ENCODE measurements around the gene ZFP57.

Gene ZFP57

GRCh38 chr6:29655658-29656057 lies 25.3 kb downstream of the ZFP57 start:
- DNase-seq: no peak

DNA sequence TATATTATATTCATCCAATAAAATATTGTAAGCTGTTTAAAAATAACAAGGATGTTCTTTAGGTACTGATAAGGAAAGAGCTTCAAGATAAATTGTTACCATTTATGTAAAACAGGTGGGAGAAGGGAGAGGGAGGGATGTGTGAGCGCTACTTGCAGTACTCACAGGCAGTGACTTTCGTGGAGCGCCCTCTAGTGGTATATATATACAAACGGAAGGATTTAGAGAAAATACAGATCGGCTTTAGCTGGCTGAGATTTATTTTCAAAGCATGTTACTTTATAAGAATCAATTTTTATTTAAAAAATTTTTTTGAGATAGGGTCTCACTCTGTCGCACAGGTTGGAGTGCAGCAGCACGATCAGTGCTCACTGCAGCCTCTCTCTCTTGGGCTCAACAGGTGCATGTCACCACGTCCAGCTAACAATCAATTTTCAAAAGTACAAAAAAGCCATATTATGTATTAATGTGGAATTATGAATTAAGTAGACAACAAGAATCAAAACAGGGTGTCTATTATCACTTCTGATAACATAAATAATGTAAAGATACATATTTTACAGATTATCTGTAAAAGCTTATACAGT lies 27.4 kb downstream of the ZFP57 start:
- peak; percentile 47 for DNase-seq

DNA sequence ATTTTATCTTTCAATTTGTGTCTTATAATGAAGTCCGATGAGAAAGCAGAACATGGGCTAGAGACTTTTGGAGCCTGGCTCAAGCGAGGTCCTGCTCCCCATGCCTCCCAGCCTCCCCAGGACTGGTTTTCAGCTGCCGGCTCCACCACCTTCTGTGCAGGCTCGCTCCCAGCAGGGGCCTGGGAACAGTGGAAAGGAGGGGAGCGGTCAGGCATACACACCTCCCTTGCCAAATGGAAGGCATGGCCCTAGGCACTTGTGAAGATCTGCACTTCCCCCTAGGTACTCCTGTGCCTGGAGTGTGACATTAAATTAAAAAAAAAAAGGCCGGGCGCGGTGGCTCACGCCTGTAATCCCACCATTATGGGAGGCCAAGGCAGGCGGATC lies 28.8 kb downstream of the ZFP57 start:
- DNase-seq: no peak

DNA sequence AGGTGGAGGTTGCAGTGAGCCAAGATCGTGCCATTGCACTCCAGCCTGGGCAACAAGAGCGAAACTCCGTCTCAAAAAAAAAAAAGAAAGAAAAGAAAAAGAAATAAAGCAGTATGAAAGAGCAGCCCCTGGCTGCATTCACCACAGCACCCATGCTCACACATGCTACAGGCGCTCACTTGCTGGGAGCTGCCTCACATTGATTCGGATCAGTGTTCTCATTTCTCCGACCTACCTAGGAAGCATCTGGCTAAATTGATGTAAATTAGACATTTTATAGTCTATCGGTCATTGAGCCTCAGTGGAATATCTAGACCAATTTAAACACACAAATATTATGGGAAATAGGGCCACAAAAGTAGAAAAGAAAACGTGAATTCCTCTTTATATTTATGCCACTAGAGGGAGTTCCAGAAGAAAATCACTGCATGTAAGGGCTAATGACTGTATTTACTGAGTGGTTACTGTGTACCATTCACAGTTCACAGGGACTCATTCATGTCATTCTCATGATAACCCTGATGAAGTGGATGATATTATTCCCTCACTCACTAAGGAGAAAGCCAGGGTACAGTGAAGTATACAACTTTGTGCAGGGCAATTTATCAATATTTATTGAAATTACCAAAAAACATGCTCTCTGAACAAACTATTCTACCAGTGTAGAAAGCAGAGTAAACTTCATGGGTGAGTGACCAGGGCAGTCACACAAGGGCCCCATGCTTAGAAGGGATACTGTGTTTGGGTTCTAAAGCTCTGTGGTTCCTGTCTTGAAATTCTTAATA lies 29.3 kb downstream of the ZFP57 start:
- DNase-seq: no peak

DNA sequence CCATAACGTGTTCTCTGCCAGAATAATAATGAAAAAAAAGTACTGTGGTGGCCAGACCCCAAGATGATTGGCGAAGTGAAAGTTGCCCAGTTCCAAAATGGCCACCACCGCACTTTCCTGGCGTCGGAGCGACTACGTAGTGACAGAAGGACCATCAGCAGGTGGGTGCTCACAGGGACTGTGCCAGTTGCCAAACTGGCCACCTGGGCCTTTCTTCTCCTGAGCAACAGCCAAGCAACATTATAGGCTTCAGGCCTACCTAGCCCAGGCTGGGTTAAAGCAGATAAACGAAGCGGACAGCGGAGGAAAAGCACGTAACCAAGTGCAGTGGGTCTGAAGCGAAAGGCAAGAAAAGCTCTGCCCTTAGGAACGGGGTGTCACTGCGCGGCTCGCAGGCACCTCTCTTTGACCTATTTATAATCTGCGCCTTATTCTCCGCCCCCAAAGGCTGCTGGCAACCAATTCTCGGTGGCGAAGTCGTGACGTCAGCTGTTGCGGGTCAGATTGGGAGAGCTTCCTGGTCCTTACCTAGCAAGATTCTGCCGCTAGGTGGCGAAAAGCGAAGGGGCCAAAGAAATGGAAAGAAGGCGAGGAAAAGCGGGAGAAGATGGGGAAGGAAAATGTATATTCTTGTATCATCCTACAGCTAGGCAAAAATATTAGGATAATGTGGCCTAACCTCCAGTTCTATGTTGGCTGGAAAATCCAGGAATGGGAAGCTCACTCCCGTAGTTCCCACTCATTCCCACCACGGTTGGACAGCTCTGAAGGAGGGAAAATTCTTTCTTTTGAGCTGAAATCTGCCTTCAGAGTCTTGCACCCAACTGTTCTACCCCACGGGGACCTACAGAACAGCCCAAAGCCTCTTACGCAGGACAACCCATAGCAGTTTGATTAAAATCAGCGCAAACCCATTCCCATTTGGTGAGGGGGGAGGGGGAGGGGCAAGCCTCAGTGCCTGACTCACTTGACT lies 31.0 kb downstream of the ZFP57 start:
- peak; percentile 99 for DNase-seq

DNA sequence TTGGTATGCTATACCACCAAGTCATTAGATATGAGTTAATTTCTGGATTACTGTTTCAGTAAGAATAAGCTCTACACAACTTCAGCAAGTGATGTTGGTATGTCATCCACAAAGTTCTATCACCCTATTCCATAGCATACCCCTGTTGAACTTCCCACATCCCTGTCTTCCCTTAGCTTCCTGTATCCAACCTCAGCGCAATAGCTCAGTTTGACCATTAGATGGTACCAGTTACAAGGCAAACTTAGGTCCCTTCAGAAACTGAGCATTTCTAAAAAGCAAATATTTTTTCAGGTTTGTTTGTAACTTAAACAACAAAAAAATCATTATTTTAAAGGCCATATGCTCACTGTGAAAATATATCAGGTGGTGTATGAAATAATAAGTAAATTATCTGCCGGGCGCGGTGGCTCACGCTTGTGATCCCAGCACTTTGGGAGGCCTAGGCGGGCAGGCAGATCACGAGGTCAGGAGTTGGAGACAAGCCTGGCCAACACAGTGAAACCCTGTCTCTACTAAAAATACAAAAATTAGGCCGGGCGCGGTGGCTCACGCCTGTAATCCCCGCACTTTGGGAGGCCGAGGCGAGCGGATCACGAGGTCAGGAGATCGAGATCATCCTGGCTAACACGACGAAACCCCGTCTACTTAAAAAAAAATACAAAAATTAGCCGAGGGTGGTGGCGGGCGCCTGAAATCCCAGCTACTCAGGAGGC lies 32.9 kb downstream of the ZFP57 start:
- DNase-seq: no peak

- no peak for DNase-seq
Measured at GRCh38 chr6:29641430-29642148, 39.4 kb downstream of the ZFP57 start.

DNA sequence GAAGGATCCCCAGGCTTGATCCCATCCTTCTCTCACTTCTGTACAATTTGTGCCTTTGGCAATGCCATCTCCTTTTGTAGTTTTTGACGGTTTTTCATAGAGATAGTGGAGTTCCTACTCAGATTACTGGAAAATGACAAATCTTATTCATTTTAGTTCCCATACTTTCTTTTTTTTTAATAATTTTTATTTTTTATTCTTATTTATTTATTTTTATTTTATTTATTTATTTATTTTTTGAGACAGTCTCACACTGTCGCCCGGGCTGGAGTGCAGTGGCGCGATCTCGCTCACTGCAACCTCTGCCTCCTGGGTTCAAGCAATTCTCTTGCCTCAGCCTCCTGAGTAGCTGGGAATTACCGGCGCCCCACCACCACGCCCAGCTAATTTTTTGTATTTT lies 43.7 kb downstream of the ZFP57 start:
- DNase-seq: no peak

GRCh38 chr6:29633534-29633905 lies 47.4 kb downstream of the ZFP57 start:
- no peak for DNase-seq

DNA sequence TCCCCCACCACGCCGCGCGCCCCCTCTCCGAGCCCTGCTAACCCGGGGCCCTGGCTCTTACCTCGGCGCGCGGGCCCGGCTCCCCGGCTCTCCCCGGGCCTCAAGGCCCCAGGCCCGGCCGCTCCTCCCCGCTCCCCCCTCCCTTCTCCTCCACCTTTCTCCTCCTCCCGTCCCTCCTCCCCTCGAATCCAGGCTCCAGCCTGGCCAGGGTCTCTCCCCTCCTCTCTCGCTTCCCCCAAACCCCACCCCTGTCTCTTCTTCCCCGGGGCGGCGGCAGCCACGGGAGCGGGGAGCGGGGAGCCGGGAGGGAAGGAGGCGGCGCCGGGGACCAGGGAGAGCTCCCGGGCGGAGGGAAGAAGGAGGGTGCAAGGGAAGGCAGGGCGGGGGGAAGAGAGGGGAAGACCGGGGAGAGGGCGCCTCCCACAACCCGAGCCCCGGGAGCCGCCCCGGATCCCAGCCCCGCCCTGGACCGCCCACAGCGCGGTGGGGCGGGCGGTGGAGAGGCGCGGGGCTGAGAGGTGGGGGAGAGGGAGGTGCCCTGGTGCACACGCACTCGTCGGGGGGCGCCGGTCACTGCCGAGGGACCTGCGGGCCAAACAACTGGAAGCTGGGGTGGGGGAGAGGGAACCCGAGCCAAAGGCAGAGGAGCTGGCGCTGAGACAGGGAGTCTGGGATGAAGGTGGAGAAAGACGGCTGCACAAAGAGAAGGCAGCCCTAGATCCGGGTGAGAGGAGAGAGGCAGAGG lies 48.0 kb downstream of the ZFP57 start, which contains the start of gene GABBR1:
Gene GABBR1, minus strand, starts transcription at position 395 of the 745 bp plus-strand sequence. CDS start 798 bp downstream, outside the sequence.
- peak; percentile 67 for DNase-seq

DNA sequence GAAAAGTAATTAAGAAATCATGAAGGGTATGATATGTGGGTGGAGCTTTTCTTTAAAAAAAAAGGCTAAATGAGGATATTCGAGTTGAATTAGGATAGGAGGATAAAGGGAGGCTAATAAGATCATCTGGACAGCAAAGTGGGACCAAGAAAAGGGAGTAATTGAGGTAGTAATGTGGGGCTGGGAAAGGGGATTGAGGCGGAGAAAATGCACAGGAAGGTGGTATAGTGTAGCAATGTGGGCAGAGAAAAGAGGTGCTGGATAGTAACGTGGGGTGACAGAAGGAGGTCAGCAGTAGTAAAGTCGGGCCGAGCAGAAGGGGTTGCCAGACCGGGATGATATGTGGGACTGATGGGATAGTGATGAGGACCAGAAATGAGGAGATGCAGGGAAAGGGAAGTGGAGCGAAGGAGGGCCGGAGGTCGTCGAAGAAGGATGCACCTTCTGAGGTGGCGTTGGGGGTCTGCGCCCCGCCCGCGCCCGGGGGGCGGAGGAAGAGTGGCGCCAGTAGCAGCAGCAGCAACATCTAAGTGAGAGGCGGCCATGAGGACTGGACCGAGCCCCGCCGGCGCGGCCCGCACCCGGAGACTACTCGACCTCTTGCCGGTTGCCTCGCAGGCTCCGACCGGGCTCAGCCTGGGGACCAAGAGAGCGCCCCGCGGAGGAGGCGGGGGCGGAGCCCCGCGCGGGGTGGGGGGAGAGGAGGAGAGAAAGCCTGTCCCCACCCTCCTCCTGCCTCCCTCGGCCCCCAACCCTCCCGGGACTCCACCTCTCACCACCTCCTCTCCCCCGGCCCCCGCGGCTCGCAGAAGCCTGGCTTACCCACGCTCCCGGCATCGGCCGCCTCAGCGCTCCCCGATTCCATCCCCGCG lies 48.9 kb downstream of the ZFP57 start:
- DNase-seq: peak; percentile 65

GRCh38 chr6:29631209-29631810 lies 49.6 kb downstream of the ZFP57 start:
- DNase-seq: no peak

DNA sequence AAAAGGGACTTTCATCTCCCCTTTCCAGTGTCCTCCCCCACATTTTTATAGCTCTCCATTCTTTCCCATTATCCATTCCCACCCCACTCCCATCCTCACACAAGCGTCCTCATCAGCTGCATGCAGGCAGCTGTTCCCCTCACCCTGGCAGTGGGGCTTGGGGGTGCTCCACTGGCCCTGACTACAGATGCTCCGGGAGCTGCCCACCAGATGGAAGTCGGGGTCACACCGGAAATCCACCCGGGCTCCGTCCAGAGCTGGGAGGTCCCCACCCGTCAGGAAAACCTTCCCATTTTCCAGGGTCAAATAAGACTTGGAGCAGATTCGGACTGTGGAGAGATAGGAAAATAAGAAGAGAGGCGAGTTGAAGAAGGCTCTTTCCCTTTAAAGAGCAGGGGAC lies 50.6 kb downstream of the ZFP57 start:
- DNase-seq: no peak

- DNase-seq: no peak
Measured at GRCh38 chr6:29629571-29629970, 51.4 kb downstream of the ZFP57 start.

DNA sequence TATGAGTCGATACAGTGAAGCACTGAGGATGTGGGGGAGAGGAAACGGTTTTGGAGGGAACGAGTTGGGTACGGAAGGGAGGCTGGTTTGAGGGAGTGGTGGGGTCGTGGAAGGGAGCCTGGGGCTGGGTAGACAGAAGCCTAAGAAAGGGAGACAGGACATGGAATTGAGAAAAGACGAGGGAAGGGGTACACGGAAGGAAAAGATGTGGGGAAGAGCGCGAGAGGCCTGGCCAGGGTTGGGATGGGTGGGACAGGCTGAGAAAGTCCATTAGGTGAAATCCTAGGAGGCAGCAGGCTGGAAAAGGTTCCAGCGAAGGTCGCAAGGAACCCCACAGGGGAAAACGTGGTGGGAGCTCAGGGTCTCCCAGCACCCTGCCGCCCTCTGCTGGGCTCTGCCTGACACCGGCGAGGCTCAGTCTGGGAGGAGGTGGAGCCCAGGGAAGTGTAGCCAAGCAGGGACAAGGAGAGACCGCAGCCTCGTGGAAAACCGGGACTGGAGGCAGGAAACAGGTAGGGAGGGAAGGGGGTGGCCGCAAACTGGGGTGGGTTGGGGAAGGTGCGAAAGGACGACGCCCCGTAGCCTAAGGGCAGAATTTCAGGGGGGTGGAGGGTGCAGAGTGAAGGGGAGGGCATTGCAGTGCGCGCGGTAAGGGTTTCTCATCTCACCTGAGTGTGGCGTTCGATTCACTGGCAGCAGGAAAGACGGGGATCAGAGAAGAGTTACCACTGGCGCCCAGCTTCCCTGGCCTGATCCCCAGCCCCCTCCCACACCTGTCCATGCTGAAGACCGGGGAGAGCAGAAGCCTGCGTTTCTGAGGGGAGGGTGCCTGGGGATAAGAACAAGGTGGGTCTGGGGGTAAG lies 52.3 kb downstream of the ZFP57 start:
- DNase-seq: peak; percentile 36

DNA sequence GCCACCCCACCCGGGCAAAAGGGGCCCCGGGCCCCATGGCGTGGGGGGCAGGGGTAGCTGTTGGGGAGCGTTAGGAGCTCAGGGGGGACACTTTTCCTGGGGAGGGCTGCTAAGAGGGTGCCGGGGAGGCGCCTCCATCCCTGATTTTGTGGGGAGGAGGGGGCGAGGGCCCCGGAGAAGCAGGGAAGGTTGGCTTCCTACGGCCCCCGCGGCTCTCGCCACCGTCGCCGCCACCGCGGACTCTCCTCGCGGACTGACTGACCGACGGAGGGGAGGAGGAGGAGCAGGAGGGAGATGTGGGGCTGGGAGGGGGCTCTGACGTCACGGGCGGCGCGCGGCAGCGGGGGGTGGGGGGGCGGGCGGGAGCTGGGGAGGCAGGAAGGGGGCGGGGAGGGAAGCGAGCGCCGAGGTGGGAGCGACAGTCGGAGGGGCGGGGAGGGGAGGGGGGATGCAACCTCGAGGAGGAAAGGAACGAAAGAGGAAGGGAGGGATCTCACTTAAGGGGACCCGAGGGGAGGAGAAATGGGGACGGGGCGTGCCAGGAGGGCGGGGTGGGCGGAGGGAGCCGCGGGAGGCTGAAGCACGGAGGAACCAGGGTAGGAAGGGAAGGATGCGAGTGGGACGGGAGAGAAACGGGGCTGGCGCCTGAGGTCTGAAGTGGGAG lies 53.1 kb downstream of the ZFP57 start:
- peak; percentile 53 for DNase-seq

DNA sequence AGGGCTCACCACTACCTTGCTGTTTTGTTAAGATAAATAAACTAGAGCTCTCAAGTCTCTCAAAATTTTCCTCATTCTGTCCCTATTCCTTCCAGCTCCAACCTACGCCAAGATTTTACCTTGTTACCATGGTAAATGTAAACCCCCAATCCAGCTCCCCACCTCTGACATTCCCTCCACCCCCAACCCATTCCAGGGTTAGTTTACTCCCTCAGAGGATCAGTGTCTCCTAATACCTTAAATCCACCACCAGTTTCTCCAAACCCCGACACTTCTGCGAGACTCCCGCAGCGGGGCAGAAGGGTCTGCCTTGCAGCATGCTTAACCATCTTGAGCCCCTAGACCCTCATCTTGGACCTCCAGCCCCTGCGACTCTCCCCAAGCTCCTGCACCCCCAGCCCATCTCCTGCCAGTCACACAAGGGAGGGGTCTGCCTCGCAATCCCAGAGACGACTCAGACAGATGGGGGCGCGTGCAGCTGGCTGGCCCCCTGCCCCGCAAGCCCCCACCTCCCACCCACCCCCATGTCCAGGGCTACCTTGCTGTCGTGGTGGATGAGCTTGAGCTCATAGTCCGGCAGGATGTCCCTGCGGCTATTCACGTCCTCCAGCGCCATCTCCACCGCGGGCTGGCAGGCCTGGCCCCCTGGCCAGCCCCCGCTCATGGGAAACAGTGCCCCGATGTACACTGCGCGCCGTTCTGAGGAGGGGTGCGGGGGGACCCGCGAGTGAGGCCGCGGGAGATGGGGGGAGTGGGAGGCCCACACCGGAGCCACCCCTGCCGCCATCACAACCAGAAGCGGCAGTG lies 53.8 kb downstream of the ZFP57 start:
- no peak for DNase-seq

Measured in effector CD4-positive, alpha-beta T cell (primary cell).